SK-N-MC (cell line): ENCODE data around the gene AP3S1.

Experiments used
- DNase-seq: peaks from one replicate; pipeline ENCODE4 v3.0.0-alpha.2; 2011; ENCODE audit warnings: low read depth, low spot score
- H3K27ac ChIP-seq: fragments of 200-600 bp; sonication (generic); 2 replicates; pipeline ENCODE4 v1.5.1; 2016; ENCODE audit warnings: mixed run types
- H3K36me3 ChIP-seq: fragments of 200-600 bp; sonication (generic); 2 replicates; pipeline ENCODE4 v1.6.1; 2017; ENCODE audit warnings: antibody characterized with exemption, low read length, mixed read lengths; ENCODE audit not compliant: insufficient read depth
- H3K4me3 ChIP-seq: fragments of 200-600 bp; sonication (generic); 2 replicates; pipeline ENCODE4 v1.5.1; 2016
- H3K9ac ChIP-seq: fragments of 200-600 bp; sonication (generic); 2 replicates; pipeline ENCODE4 v1.8.0; 2017; ENCODE audit warnings: mixed run types, mixed read lengths; ENCODE audit not compliant: insufficient read length
- H3K9me3 ChIP-seq: fragments of 200-600 bp; sonication (generic); 2 replicates; pipeline ENCODE4 v1.6.1; 2017; ENCODE audit warnings: low read depth, mild to moderate bottlenecking, antibody characterized with exemption, low read length, moderate library complexity, mixed read lengths
- EZH2 ChIP-seq: fragments of 200-600 bp; sonication (generic); IDR thresholded peaks from one replicate; pipeline ENCODE4 v1.6.1; 2017; ENCODE audit warnings: antibody characterized with exemption
- FOXP2 ChIP-seq: optimal IDR thresholded peaks from 2 replicates; pipeline ENCODE3; 2011; ENCODE audit warnings: mild to moderate bottlenecking, moderate library complexity; ENCODE audit not compliant: insufficient read depth; ENCODE audit errors: extremely low read length, control extremely low read depth
- POLR2AphosphoS5 ChIP-seq: IDR thresholded peaks from 2 replicates; pipeline ENCODE4 v1.6.1; 2012; ENCODE audit warnings: mild to moderate bottlenecking, low read depth, low read length, borderline replicate concordance

The AP3S1 gene

GRCh38 chr5:115841382-115842088 lies at the start of gene AP3S1, which contains the start of gene ATG12:
Gene AP3S1, plus strand, starts transcription at chr5:115841935. Its CDS starts 103 bp downstream, at chr5:115842038.
Gene ATG12, minus strand, starts transcription at chr5:115841565. Its CDS starts 13 bp downstream, at chr5:115841552.
- Histone ChIP-seq H3K27ac (peak within 1 kb of the TSS; percentile 97), H3K9me3 (no peaks in the 10 kb centered on the region), H3K9ac (peak within 1 kb of the TSS; percentile 96), H3K4me3 (peak within 1 kb of the TSS; percentile 99), H3K36me3 (peaks cover 18% of the 10 kb centered on the region)
- peak; percentile 25 for TF ChIP-seq FOXP2
- TF ChIP-seq POLR2AphosphoS5: peak; percentile 90
- no peak for TF ChIP-seq EZH2
- DNase-seq: peak; percentile 88

- TF ChIP-seq POLR2AphosphoS5 (no peak), EZH2 (no peak), FOXP2 (no peak)
- DNase-seq: no peak
- Histone ChIP-seq H3K4me3 (no peak overlapping the region), H3K36me3 (no peaks in the 10 kb centered on the region), H3K27ac (no peak overlapping the region), H3K9me3 (no peaks in the 10 kb centered on the region), H3K9ac (no peak overlapping the region)
These were observed 46.0 kb upstream of the AP3S1 start for GRCh38 chr5:115795700-115796099.

- no peak for DNase-seq
- no peaks in the 10 kb centered on the region for H3K9me3 ChIP-seq
- no peak overlapping the region for H3K4me3 ChIP-seq
- no peak overlapping the region for H3K27ac ChIP-seq
- no peaks in the 10 kb centered on the region for H3K36me3 ChIP-seq
- no peak overlapping the region for H3K9ac ChIP-seq
- no peak for TF ChIP-seq POLR2AphosphoS5
These were observed 45.1 kb upstream of the AP3S1 start for GRCh38 chr5:115796656-115797055.

GRCh38 chr5:115798252-115798651 lies 43.5 kb upstream of the AP3S1 start:
- no peaks in the 10 kb centered on the region for H3K36me3 ChIP-seq
- H3K9me3 ChIP-seq: no peaks in the 10 kb centered on the region
- H3K27ac ChIP-seq: no peak overlapping the region
- TF ChIP-seq FOXP2: no peak
- TF ChIP-seq EZH2: no peak
- TF ChIP-seq POLR2AphosphoS5: no peak
- H3K4me3 ChIP-seq: no peak overlapping the region
- no peak for DNase-seq
- H3K9ac ChIP-seq: no peak overlapping the region

GRCh38 chr5:115800108-115800507 lies 41.6 kb upstream of the AP3S1 start:
- H3K4me3 ChIP-seq: no peak overlapping the region
- no peak for TF ChIP-seq FOXP2
- no peak for TF ChIP-seq POLR2AphosphoS5
- no peak for TF ChIP-seq EZH2
- no peak overlapping the region for H3K27ac ChIP-seq

GRCh38 chr5:115801152-115801551 lies 40.6 kb upstream of the AP3S1 start:
- DNase-seq: no peak
- Histone ChIP-seq H3K36me3 (no peaks in the 10 kb centered on the region), H3K4me3 (no peak overlapping the region), H3K9ac (no peak overlapping the region), H3K27ac (no peak overlapping the region), H3K9me3 (no peaks in the 10 kb centered on the region)
- TF ChIP-seq POLR2AphosphoS5: no peak
- no peak for TF ChIP-seq EZH2

More at GRCh38 chr5:115800108-115800507, 41.6 kb upstream of the AP3S1 start:
- DNase-seq: no peak
- Histone ChIP-seq H3K9ac (no peak overlapping the region), H3K36me3 (no peaks in the 10 kb centered on the region), H3K9me3 (no peaks in the 10 kb centered on the region)

GRCh38 chr5:115801984-115802383 lies 39.8 kb upstream of the AP3S1 start:
- H3K9me3 ChIP-seq: no peaks in the 10 kb centered on the region
- no peak for DNase-seq
- TF ChIP-seq POLR2AphosphoS5 (no peak), FOXP2 (no peak), EZH2 (no peak)
- no peak overlapping the region for H3K27ac ChIP-seq
- H3K4me3 ChIP-seq: no peak overlapping the region
- H3K9ac ChIP-seq: no peak overlapping the region
- no peaks in the 10 kb centered on the region for H3K36me3 ChIP-seq

- no peak for TF ChIP-seq EZH2
- TF ChIP-seq FOXP2: no peak
- no peak for TF ChIP-seq POLR2AphosphoS5
- H3K4me3 ChIP-seq: no peak overlapping the region
- no peak overlapping the region for H3K27ac ChIP-seq
- no peak for DNase-seq
- H3K9ac ChIP-seq: no peak overlapping the region
- no peaks in the 10 kb centered on the region for H3K36me3 ChIP-seq
- H3K9me3 ChIP-seq: no peaks in the 10 kb centered on the region
These were observed 34.6 kb upstream of the AP3S1 start for GRCh38 chr5:115806986-115807653.
